Activated naive CD4-positive, alpha-beta T cell treated with anti-CD3 and anti-CD28 coated beads, Interleukin-2, amount 50 U/mL, for 72 hours (primary cell): ENCODE data around the gene CHP2. TPM values are rescaled to one million over a fixed set of nuclear protein-coding genes. Genes with fewer than 3 reads are reported as not detected.
A peak's percentile ranks its signal among the peaks of the same experiment; 100 is the strongest.
"Not testable (repeated sequence)": the region's sequence is repeated elsewhere in the genome, so short reads cannot be mapped to it uniquely, and the experiment has no call there.

Source experiments
- ATAC-seq, 2 donors: fragments of 150-1000 bp; cut with Tn5 transposase; 2 replicates each; pipeline ENCODE4 v1.10.0; 2021; ENCODE audit warnings: mild to moderate bottlenecking in 2 of 2, moderate library complexity in 2 of 2
- DNase-seq, 2 donors: peaks; one replicate each; pipeline ENCODE4 v3.0.0; 2021 to 2022; ENCODE audit warnings: low spot score in 2 of 2
- H3K27ac Mint-ChIP-seq, 2 donors: one replicate each; pipeline ENCODE4 v1.8.0; 2022; ENCODE audit warnings: mild to moderate bottlenecking in 2 of 2, mixed read lengths in 2 of 2
- H3K36me3 Mint-ChIP-seq, 2 donors: one replicate each; pipeline ENCODE4 v1.8.0; 2022; ENCODE audit warnings: mixed read lengths in 2 of 2
- H3K9me3 Mint-ChIP-seq, 2 donors: one replicate each; pipeline ENCODE4 v1.8.0; 2022; ENCODE audit warnings: mixed read lengths in 2 of 2
- total RNA-seq, 2 donors: library from RNA; stranded (reverse); gene quantifications; one replicate each; pipeline ENCODE4 v1.2.3, GENCODE V29; 2022

The CHP2 gene
- total RNA-seq, 2 donors from 2014 or later = not detected

- peak overlapping the region in 1 of 2 donors; percentile 44 for H3K27ac Mint-ChIP-seq
- H3K9me3 Mint-ChIP-seq = no peaks in the 10 kb centered on the region
- DNase-seq (no peak), ATAC-seq (peak in 1 of 2 donors; percentile 55)
- no peaks in the 10 kb centered on the region for H3K36me3 Mint-ChIP-seq
These were observed 20.5 kb upstream of the CHP2 start for GRCh38 chr16:23734176-23734893.

- not testable (repeated sequence) for H3K9me3 Mint-ChIP-seq, H3K27ac Mint-ChIP-seq, DNase-seq, ATAC-seq, H3K36me3 Mint-ChIP-seq
These were observed 17.3 kb upstream of the CHP2 start for GRCh38 chr16:23737423-23738028.

DNA sequence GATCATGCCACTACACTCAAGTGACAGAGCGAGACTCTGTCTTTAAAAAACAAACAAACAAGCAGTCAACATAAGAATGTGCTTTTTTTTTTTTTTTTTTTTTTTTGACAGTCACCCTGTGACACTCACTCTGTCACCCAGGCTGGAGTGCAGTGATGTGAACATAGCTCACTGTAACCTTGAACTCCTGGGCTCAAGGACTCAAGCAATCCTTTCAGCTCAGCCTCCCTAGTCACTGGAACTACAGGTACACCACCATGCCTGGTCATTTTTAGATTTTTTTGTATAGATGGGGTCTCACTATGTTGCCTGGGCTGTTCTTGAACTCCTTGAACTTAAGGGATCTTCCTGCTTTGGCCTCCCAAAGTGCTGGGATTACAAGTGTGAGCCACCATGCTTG lies 15.3 kb upstream of the CHP2 start:
- Mint-ChIP-seq H3K36me3 (no peaks in the 10 kb centered on the region), H3K9me3 (no peaks in the 10 kb centered on the region)
- no peak for ATAC-seq

DNA sequence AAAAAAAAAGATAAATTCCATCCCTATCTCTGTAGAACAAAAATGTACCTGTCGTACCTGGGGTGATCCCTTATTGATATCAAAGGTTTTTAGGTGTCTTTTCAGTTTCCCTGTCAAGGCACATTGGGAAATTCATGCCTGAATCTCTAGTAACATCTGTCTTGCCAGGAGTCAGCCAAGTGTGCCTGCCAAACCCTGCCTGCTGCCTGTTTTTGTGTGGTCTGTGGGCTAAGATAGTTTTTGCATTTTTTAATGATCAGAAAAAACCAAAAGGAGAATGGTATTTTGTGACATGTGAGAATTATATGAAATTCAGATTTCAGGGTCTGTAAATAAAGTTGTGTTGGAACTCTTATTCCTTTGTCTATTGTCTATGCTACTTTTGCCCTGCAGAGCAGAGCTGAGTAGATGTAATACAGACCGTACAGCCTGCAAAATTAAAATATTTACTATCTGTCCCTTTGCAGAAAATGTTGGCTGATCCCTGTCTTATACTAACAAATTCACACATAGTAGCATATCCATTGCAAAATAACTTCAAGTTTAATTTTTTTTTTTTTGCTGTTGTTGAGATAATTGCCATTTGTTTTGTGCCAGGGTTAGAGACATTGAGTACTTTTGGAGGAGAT lies 13.0 kb upstream of the CHP2 start:
- ATAC-seq (no peak), DNase-seq (no peak)
- Mint-ChIP-seq H3K27ac (no peak overlapping the region), H3K9me3 (peaks cover 0 to 4% of the 10 kb centered on the region in 2 donors), H3K36me3 (peaks cover 0 to 5% of the 10 kb centered on the region in 2 donors)

More for the DNA sequence above, 15.3 kb upstream of the CHP2 start:
- no peak overlapping the region for H3K27ac Mint-ChIP-seq
- DNase-seq = no peak

GRCh38 chr16:23742766-23743165 lies 12.1 kb upstream of the CHP2 start:
- H3K27ac Mint-ChIP-seq = no peak overlapping the region
- ATAC-seq = no peak
- peaks cover 0 to 4% of the 10 kb centered on the region in 2 donors for H3K9me3 Mint-ChIP-seq
- peaks cover 0 to 5% of the 10 kb centered on the region in 2 donors for H3K36me3 Mint-ChIP-seq
- no peak for DNase-seq

DNA sequence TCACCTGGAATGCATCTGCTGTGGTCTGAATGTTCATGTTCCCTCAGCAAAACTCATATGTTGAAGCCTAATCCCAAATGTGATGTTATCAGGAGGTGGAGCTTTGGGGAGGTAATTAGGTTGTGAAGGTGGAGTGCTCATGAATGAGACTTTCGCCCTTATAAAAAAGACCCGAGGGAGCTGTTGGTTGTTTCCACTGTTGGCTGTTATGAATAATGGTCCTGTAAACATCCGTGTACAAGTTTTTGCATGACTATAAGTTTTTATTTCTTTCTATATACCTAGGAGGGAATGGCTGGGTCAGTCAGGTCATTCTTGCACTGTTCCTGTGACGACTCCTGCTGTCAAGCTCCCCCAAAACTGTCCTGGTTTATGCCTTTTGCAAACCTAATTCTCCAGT lies 9.6 kb upstream of the CHP2 start:
- Mint-ChIP-seq H3K9me3 (peaks cover 0 to 4% of the 10 kb centered on the region in 2 donors), H3K27ac (no peak overlapping the region), H3K36me3 (peaks cover 0 to 5% of the 10 kb centered on the region in 2 donors)
- no peak for DNase-seq
- ATAC-seq = no peak

- Mint-ChIP-seq H3K27ac (no peak overlapping the region), H3K9me3 (peaks cover 0 to 4% of the 10 kb centered on the region in 2 donors), H3K36me3 (peaks cover 0 to 5% of the 10 kb centered on the region in 2 donors)
- DNase-seq (no peak), ATAC-seq (no peak)
These were observed 6.2 kb upstream of the CHP2 start for GRCh38 chr16:23748630-23749029.

DNA sequence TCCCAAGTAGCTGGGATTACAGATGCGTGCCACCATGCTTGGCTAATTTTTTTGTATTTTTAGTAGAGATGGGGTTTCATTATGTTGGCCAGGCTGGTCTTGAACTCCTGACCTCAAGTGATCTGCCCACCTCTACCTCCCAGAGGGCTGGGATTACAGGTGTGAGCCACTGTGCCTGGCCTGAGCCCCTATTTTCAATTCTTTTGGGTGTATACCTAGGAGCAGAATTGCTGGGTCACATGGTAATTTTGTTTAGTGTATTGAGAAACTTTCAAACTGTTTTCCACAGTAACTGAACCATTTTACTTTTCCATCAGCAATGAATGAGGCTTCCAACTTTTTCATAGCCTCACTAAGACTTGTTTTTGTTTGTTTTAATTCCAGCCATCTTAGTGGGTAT lies 3.8 kb upstream of the CHP2 start:
- not testable (repeated sequence) for ATAC-seq, H3K9me3 Mint-ChIP-seq, H3K36me3 Mint-ChIP-seq, H3K27ac Mint-ChIP-seq, DNase-seq

GRCh38 chr16:23753908-23754593 lies 775 bp upstream of the CHP2 start:
- H3K9me3 Mint-ChIP-seq = no peaks in the 10 kb centered on the region
- H3K36me3 Mint-ChIP-seq = no peaks in the 10 kb centered on the region
- DNase-seq (no peak), ATAC-seq (no peak)
- H3K27ac Mint-ChIP-seq = no peak overlapping the region

GRCh38 chr16:23755484-23755809 lies 621 bp downstream of the CHP2 start:
- no peak for ATAC-seq
- Mint-ChIP-seq H3K27ac (no peak overlapping the region), H3K9me3 (no peaks in the 10 kb centered on the region), H3K36me3 (no peaks in the 10 kb centered on the region)
- DNase-seq = no peak

DNA sequence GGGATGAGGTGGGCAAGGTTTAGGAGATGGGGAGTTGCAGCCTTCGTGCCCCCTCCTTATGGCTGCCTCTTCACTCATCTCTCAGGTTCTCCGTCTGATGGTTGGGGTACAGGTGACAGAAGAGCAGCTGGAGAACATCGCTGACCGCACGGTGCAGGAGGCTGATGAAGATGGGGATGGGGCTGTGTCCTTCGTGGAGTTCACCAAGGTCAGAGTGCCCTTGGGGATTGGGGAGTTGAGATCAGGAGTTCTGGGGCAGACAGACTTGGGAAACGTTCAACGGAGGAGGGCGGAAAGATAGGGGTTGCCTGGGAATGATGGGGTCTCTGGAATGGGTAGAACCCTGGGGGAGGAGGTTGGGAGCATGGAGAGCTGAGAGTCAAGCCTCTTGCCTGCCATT lies 2.3 kb downstream of the CHP2 start:
- ATAC-seq = no peak

GRCh38 chr16:23757937-23758619 lies 3.3 kb downstream of the CHP2 start:
- DNase-seq (no peak), ATAC-seq (no peak)
- Mint-ChIP-seq H3K9me3 (no peaks in the 10 kb centered on the region), H3K27ac (no peak overlapping the region), H3K36me3 (no peaks in the 10 kb centered on the region)

More for the DNA sequence above, 2.3 kb downstream of the CHP2 start:
- no peaks in the 10 kb centered on the region for H3K36me3 Mint-ChIP-seq
- no peak for DNase-seq
- no peak overlapping the region for H3K27ac Mint-ChIP-seq
- H3K9me3 Mint-ChIP-seq = no peaks in the 10 kb centered on the region

DNA sequence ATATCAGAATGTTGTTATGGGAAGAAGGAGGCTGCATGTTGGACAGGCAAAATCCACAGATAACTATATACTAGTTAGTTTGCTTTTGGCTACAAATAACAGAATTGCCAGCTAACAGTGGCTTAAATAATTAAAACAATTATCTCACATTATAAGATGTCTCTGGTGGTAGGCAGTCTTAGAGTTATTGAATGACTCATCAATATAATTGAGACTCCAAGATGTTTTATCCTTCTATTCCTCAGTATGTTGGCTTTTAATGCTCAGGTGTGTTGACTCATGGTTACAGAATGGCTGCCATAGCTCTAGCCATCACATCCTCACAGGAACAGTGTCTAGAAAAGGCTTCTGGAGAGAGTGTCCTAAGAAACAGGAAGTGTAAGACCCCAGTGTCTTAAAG lies 11.1 kb downstream of the CHP2 start:
- ATAC-seq (no peak), DNase-seq (no peak)
- H3K9me3 Mint-ChIP-seq = no peaks in the 10 kb centered on the region
- no peaks in the 10 kb centered on the region for H3K36me3 Mint-ChIP-seq
- H3K27ac Mint-ChIP-seq = no peak overlapping the region

DNA sequence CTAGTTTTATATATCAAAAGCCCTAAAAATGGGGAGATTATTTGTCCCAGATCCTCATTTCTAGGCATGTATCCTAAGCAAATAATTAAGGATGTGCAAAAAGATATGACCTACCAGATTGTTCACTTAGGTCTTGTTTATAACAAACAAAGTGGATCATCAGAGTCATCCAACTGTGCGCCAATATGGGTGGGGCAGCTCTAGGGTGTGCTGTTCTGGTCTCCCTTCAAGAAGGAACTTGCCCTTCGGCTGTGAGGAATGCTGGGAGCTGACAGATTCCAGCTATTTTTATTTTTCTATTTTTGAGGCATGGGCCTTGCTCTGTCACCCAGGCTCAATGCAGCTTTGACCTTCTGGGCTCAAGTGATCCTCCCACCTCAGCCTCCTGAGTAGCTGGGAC lies 13.8 kb downstream of the CHP2 start:
- Mint-ChIP-seq H3K36me3 (no peaks in the 10 kb centered on the region), H3K9me3 (no peaks in the 10 kb centered on the region)
- DNase-seq = no peak

GRCh38 chr16:23771027-23771426 lies 16.2 kb downstream of the CHP2 start:
- H3K27ac Mint-ChIP-seq = no peak overlapping the region
- H3K9me3 Mint-ChIP-seq = no peaks in the 10 kb centered on the region
- H3K36me3 Mint-ChIP-seq = no peaks in the 10 kb centered on the region
- DNase-seq (no peak), ATAC-seq (no peak)

More for the DNA sequence above, 13.8 kb downstream of the CHP2 start:
- ATAC-seq = no peak
- H3K27ac Mint-ChIP-seq = no peak overlapping the region

- DNase-seq = no peak
- Mint-ChIP-seq H3K27ac (no peak overlapping the region), H3K9me3 (no peaks in the 10 kb centered on the region), H3K36me3 (no peaks in the 10 kb centered on the region)
- no peak for ATAC-seq
These were observed 16.8 kb downstream of the CHP2 start for GRCh38 chr16:23771642-23772041.

- no peak overlapping the region for H3K27ac Mint-ChIP-seq
- DNase-seq (no peak), ATAC-seq (no peak)
- no peaks in the 10 kb centered on the region for H3K9me3 Mint-ChIP-seq
- no peaks in the 10 kb centered on the region for H3K36me3 Mint-ChIP-seq
These were observed 18.5 kb downstream of the CHP2 start for GRCh38 chr16:23773339-23773738.
